Measurements from ENCODE around the gene MYH6.

Gene MYH6

GRCh38 chr14:23375527-23376251, 32.4 kb downstream of the MYH6 start:
- DNase-seq: no peak

- no peak for DNase-seq
Observed at GRCh38 chr14:23373041-23373440, 35.0 kb downstream of the MYH6 start.

GRCh38 chr14:23372509-23372908, 35.6 kb downstream of the MYH6 start, which contains the start of gene IL25:
Gene IL25 (plus strand): TSS chr14:23372809.
- DNase-seq: no peak

- DNase-seq: no peak
Observed at GRCh38 chr14:23371865-23372264, 36.2 kb downstream of the MYH6 start.

GRCh38 chr14:23370221-23370620, 37.9 kb downstream of the MYH6 start:
- no peak for DNase-seq

GRCh38 chr14:23366426-23366921, 41.6 kb downstream of the MYH6 start:
- no peak for DNase-seq

GRCh38 chr14:23365732-23366425, 42.2 kb downstream of the MYH6 start:
- no peak for DNase-seq

GRCh38 chr14:23365036-23365731, 42.9 kb downstream of the MYH6 start, which contains the start of gene EFS:
Gene EFS (minus strand): TSS chr14:23365172. CDS start chr14:23365025, 147 bp downstream.
- no peak for DNase-seq

GRCh38 chr14:23364164-23365035, 43.7 kb downstream of the MYH6 start:
- DNase-seq: no peak

- DNase-seq: no peak
Observed at GRCh38 chr14:23362200-23362599, 45.9 kb downstream of the MYH6 start.

- no peak for DNase-seq
Observed at GRCh38 chr14:23361763-23362162, 46.3 kb downstream of the MYH6 start.

- no peak for DNase-seq
Observed at GRCh38 chr14:23361320-23361719, 46.8 kb downstream of the MYH6 start.

- DNase-seq: no peak
Observed at GRCh38 chr14:23360496-23360895, 47.6 kb downstream of the MYH6 start.

GRCh38 chr14:23359722-23360447, 48.2 kb downstream of the MYH6 start:
- DNase-seq: no peak

GRCh38 chr14:23359167-23359626, 48.9 kb downstream of the MYH6 start:
- no peak for DNase-seq

GRCh38 chr14:23358553-23359166, 49.4 kb downstream of the MYH6 start:
- no peak for DNase-seq

GRCh38 chr14:23358042-23358441, 50.0 kb downstream of the MYH6 start:
- DNase-seq: no peak

GRCh38 chr14:23357261-23357660, 50.8 kb downstream of the MYH6 start:
- no peak for DNase-seq

- no peak for DNase-seq
Observed at GRCh38 chr14:23356662-23357061, 51.4 kb downstream of the MYH6 start.

- no peak for DNase-seq
Observed at GRCh38 chr14:23355871-23356435, 52.1 kb downstream of the MYH6 start.

- no peak for DNase-seq
Observed at GRCh38 chr14:23354990-23355389, 53.1 kb downstream of the MYH6 start.

Data from NCI-H187 (cell line).